WTC11 (cell line): Measurements from ENCODE around the gene IFRD1. TPM values are rescaled to one million over a fixed set of nuclear protein-coding genes. Genes with fewer than 3 reads are reported as not detected.

Experiments
- ATAC-seq: fragments of 200-7000 bp; cut with Tn5 transposase; 2 replicates; pipeline ENCODE4 v1.10.0; 2021; ENCODE audit warnings: mild to moderate bottlenecking, moderate library complexity
- CTCF ChIA-PET: fragments of 300-600 bp; sonication (Branson Sonifier 250); formaldehyde crosslinking; loops from one replicate; lab custom pipeline; 2021; ENCODE audit warnings: antibody characterized with exemption; lab: Charles Lee
- POLR2A ChIA-PET: fragments of 350-600 bp; sonication (Branson Sonifier 250); formaldehyde crosslinking; loops from one replicate; lab custom pipeline; 2021; ENCODE audit warnings: antibody characterized with exemption; lab: Charles Lee
- DNase-seq: peaks from one replicate; pipeline ENCODE4 v3.0.0; 2021; ENCODE audit warnings: low spot score
- H3K27ac Mint-ChIP-seq: 2 replicates; pipeline ENCODE4 v1.8.0; 2021; ENCODE audit warnings: mixed read lengths
- H3K27me3 Mint-ChIP-seq: 2 replicates; pipeline ENCODE4 v1.8.0; 2021; ENCODE audit warnings: low read depth, mild to moderate bottlenecking, moderate library complexity, mixed read lengths
- H3K36me3 Mint-ChIP-seq: 2 replicates; pipeline ENCODE4 v1.8.0; 2021; ENCODE audit warnings: mixed read lengths
- H3K4me1 Mint-ChIP-seq: 2 replicates; pipeline ENCODE4 v1.8.0; 2022; ENCODE audit warnings: mixed read lengths
- H3K4me3 Mint-ChIP-seq: 2 replicates; pipeline ENCODE4 v1.8.0; 2021; ENCODE audit warnings: mild to moderate bottlenecking, moderate library complexity, mixed read lengths
- H3K9me3 Mint-ChIP-seq: 2 replicates; pipeline ENCODE4 v1.8.0; 2021; ENCODE audit warnings: mixed read lengths
- E2F1 ChIP-seq: sonication (generic); formaldehyde crosslinking; IDR thresholded peaks from 2 replicates; pipeline ENCODE4 v1.8.0; 2022; ENCODE audit warnings: mild to moderate bottlenecking, missing genetic modification reagents
- HMGA2 ChIP-seq: fragments of 250-450 bp; sonication (Bioruptor Pico); IDR thresholded peaks from 2 replicates; pipeline ENCODE4 v1.4.0; 2021; ENCODE audit warnings: mild to moderate bottlenecking, moderate library complexity
- IRF2 ChIP-seq: sonication (generic); formaldehyde crosslinking; IDR thresholded peaks from 2 replicates; pipeline ENCODE4 v1.8.0; 2022; ENCODE audit warnings: low read depth, missing genetic modification reagents, borderline replicate concordance
- JUN ChIP-seq: sonication (generic); formaldehyde crosslinking; IDR thresholded peaks from 2 replicates; pipeline ENCODE4 v1.8.0; 2023; ENCODE audit warnings: mild to moderate bottlenecking, missing genetic modification reagents
- MLX ChIP-seq: sonication (generic); formaldehyde crosslinking; IDR thresholded peaks from 2 replicates; pipeline ENCODE4 v1.8.1; 2023; ENCODE audit warnings: mild to moderate bottlenecking, missing genetic modification reagents, moderate library complexity
- NFATC4 ChIP-seq: fragments of 250-450 bp; sonication (Bioruptor Pico); IDR thresholded peaks from 2 replicates; pipeline ENCODE4 v1.9.0; 2021; ENCODE audit warnings: mild to moderate bottlenecking
- NFYB ChIP-seq: sonication (generic); formaldehyde crosslinking; conservative IDR thresholded peaks from 2 replicates; pipeline ENCODE4 v1.8.0; 2022; ENCODE audit warnings: low read depth, missing genetic modification reagents
- NR3C1 ChIP-seq: sonication (generic); formaldehyde crosslinking; conservative IDR thresholded peaks from 2 replicates; pipeline ENCODE4 v1.8.1; 2023; ENCODE audit warnings: low read depth, mild to moderate bottlenecking, missing genetic modification reagents
- PRRX2 ChIP-seq: fragments of 250-450 bp; sonication (Bioruptor Pico); IDR thresholded peaks from 2 replicates; pipeline ENCODE4 v1.8.0; 2021; ENCODE audit warnings: mild to moderate bottlenecking
- SMAD3 ChIP-seq: sonication (generic); formaldehyde crosslinking; IDR thresholded peaks from 2 replicates; pipeline ENCODE4 v1.8.0; 2022; ENCODE audit warnings: missing genetic modification reagents, mild to moderate bottlenecking, borderline replicate concordance
- TCF7 ChIP-seq: sonication (generic); formaldehyde crosslinking; IDR thresholded peaks from 2 replicates; pipeline ENCODE4 v1.8.0; 2022; ENCODE audit warnings: mild to moderate bottlenecking, low read depth, missing genetic modification reagents, moderate library complexity
- TEAD1 ChIP-seq: sonication (generic); formaldehyde crosslinking; IDR thresholded peaks from 2 replicates; pipeline ENCODE4 v1.8.0; 2022; ENCODE audit warnings: mild to moderate bottlenecking, missing genetic modification reagents
- USF1 ChIP-seq: sonication (generic); formaldehyde crosslinking; IDR thresholded peaks from 2 replicates; pipeline ENCODE4 v1.8.0; 2022; ENCODE audit warnings: mild to moderate bottlenecking, missing genetic modification reagents
- USF2 ChIP-seq: sonication (generic); formaldehyde crosslinking; IDR thresholded peaks from 2 replicates; pipeline ENCODE4 v1.8.1; 2023; ENCODE audit warnings: mild to moderate bottlenecking, missing genetic modification reagents, moderate library complexity
- ZMAT4 ChIP-seq: fragments of 250-450 bp; sonication (Bioruptor Pico); IDR thresholded peaks from 2 replicates; pipeline ENCODE4 v1.9.0; 2021; ENCODE audit warnings: mild to moderate bottlenecking
- ZNF138 ChIP-seq: sonication (generic); formaldehyde crosslinking; conservative IDR thresholded peaks from 2 replicates; pipeline ENCODE4 v1.8.1; 2022; ENCODE audit warnings: mild to moderate bottlenecking, moderate library complexity, missing genetic modification reagents
- ZNF219 ChIP-seq: sonication (generic); formaldehyde crosslinking; IDR thresholded peaks from 2 replicates; pipeline ENCODE4 v1.8.0; 2023; ENCODE audit warnings: missing genetic modification reagents, mild to moderate bottlenecking, borderline replicate concordance
- ZNF317 ChIP-seq: sonication (generic); formaldehyde crosslinking; IDR thresholded peaks from 2 replicates; pipeline ENCODE4 v1.8.1; 2023; ENCODE audit warnings: low read depth, mild to moderate bottlenecking, moderate library complexity, missing genetic modification reagents, borderline replicate concordance
- total RNA-seq: library from RNA; stranded (reverse); gene quantifications from 3 replicates; pipeline ENCODE4 v1.2.3, GENCODE V29; 2021
- TF ChIP-seq, protein P1 (sequence below): fragments of 250-450 bp; sonication (Bioruptor Pico); IDR thresholded peaks from 2 replicates; pipeline ENCODE4 v1.9.0; 2021; ENCODE audit warnings: mild to moderate bottlenecking
- TF ChIP-seq, protein P2 (sequence below): sonication (generic); formaldehyde crosslinking; IDR thresholded peaks from 2 replicates; pipeline ENCODE4 v1.8.1; 2022; ENCODE audit warnings: missing genetic modification reagents, borderline replicate concordance

The IFRD1 gene
- total RNA-seq, 1 experiment from 2014 or later, result 31.2 TPM

- no peak for ATAC-seq
- POLR2A ChIA-PET, result no interaction called here
- no peak overlapping the region for H3K27ac Mint-ChIP-seq
Observed at GRCh38 chr7:112427984-112428383, 22.3 kb upstream of the IFRD1 start.

More at GRCh38 chr7:112427984-112428383, 22.3 kb upstream of the IFRD1 start:
- H3K4me1 Mint-ChIP-seq, result peaks cover 30% of the 10 kb centered on the region
- TF ChIP-seq NR3C1 (CRISPR knock-in tag) (no peak), IRF2 (CRISPR knock-in tag) (no peak), USF1 (no peak), ZNF219 (no peak), TEAD1 (CRISPR knock-in tag) (no peak), ZMAT4 (CRISPR knock-in tag) (no peak), JUN (CRISPR knock-in tag) (no peak), NFYB (CRISPR knock-in tag) (no peak), SMAD3 (no peak), PRRX2 (CRISPR knock-in tag) (no peak), E2F1 (no peak), MLX (CRISPR knock-in tag) (no peak), HMGA2 (CRISPR knock-in tag) (no peak), ZNF317 (no peak), NFATC4 (CRISPR knock-in tag) (no peak), TCF7 (no peak), ZNF138 (CRISPR knock-in tag) (no peak), USF2 (CRISPR knock-in tag) (no peak)
- TF ChIP-seq, protein P1, sequence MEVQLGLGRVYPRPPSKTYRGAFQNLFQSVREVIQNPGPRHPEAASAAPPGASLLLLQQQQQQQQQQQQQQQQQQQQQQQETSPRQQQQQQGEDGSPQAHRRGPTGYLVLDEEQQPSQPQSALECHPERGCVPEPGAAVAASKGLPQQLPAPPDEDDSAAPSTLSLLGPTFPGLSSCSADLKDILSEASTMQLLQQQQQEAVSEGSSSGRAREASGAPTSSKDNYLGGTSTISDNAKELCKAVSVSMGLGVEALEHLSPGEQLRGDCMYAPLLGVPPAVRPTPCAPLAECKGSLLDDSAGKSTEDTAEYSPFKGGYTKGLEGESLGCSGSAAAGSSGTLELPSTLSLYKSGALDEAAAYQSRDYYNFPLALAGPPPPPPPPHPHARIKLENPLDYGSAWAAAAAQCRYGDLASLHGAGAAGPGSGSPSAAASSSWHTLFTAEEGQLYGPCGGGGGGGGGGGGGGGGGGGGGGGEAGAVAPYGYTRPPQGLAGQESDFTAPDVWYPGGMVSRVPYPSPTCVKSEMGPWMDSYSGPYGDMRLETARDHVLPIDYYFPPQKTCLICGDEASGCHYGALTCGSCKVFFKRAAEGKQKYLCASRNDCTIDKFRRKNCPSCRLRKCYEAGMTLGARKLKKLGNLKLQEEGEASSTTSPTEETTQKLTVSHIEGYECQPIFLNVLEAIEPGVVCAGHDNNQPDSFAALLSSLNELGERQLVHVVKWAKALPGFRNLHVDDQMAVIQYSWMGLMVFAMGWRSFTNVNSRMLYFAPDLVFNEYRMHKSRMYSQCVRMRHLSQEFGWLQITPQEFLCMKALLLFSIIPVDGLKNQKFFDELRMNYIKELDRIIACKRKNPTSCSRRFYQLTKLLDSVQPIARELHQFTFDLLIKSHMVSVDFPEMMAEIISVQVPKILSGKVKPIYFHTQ (CRISPR knock-in tag), result no peak
- TF ChIP-seq, protein P2, sequence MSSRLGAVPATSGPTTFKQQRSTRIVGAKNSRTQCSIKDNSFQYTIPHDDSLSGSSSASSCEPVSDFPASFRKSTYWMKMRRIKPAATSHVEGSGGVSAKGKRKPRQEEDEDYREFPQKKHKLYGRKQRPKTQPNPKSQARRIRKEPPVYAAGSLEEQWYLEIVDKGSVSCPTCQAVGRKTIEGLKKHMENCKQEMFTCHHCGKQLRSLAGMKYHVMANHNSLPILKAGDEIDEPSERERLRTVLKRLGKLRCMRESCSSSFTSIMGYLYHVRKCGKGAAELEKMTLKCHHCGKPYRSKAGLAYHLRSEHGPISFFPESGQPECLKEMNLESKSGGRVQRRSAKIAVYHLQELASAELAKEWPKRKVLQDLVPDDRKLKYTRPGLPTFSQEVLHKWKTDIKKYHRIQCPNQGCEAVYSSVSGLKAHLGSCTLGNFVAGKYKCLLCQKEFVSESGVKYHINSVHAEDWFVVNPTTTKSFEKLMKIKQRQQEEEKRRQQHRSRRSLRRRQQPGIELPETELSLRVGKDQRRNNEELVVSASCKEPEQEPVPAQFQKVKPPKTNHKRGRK (CRISPR knock-in tag), result no peak
- no peak overlapping the region for H3K4me3 Mint-ChIP-seq
- CTCF ChIA-PET, result interaction anchor here (0.6 to 1.3 kb wide), 4 partner anchors 23 to 573 kb away, joined by 3 to 4 read pairs (median 3); partner anchors contain the start of gene IFRD1
- DNase-seq, result no peak
- no peaks in the 10 kb centered on the region for H3K27me3 Mint-ChIP-seq
- no peaks in the 10 kb centered on the region for H3K36me3 Mint-ChIP-seq
- H3K9me3 Mint-ChIP-seq, result no peaks in the 10 kb centered on the region
